CD4-positive, alpha-beta memory T cell (primary cell): ENCODE measurements around the gene ZNF526. TPM values are rescaled to one million over a fixed set of nuclear protein-coding genes. Genes with fewer than 3 reads are reported as not detected.

ENCODE experiments used
- CTCF ChIA-PET: fragments of 350-600 bp; sonication (Branson Sonifier 250); formaldehyde crosslinking; loops from one replicate; lab custom pipeline; 2021; ENCODE audit warnings: inconsistent platforms; ENCODE audit not compliant: partially characterized antibody; lab: Charles Lee
- POLR2A ChIA-PET: fragments of 350-600 bp; sonication (Branson Sonifier 250); formaldehyde crosslinking; loops from one replicate; lab custom pipeline; 2021; ENCODE audit not compliant: partially characterized antibody; lab: Charles Lee
- DNase-seq, 5 donors: peaks; one replicate each; pipeline versions ENCODE4 v3.0.0 to v3.0.0-alpha.2; 2020 to 2022; ENCODE audit warnings: mixed read lengths in 1 of 5
- H3K27ac ChIP-seq: one replicate; pipeline ENCODE4 v1.7.0; 2013; ENCODE audit warnings: low read depth, low read length
- H3K27me3 ChIP-seq: 2 replicates; pipeline ENCODE4 v1.7.0; 2013; ENCODE audit warnings: mild to moderate bottlenecking, low read length, moderate library complexity; ENCODE audit not compliant: insufficient read depth
- H3K36me3 ChIP-seq: 2 replicates; pipeline ENCODE4 v1.7.0; 2013; ENCODE audit warnings: mild to moderate bottlenecking, low read length, moderate library complexity; ENCODE audit not compliant: insufficient read depth
- H3K4me1 ChIP-seq: 2 replicates; pipeline ENCODE4 v1.7.0; 2013; ENCODE audit warnings: mild to moderate bottlenecking, low read length, moderate library complexity; ENCODE audit not compliant: insufficient read depth
- H3K4me3 ChIP-seq, 2 donors: one replicate each; pipeline ENCODE4 v1.7.0; 2013; ENCODE audit warnings: low read length in 2 of 2, mild to moderate bottlenecking in 1 of 2
- H3K9me3 ChIP-seq, 2 donors: one replicate each; pipeline ENCODE4 v1.7.0; 2013; ENCODE audit warnings: low read length in 2 of 2, control low read depth in 1 of 2; ENCODE audit not compliant: control insufficient read depth in 1 of 2
- H3K27ac Mint-ChIP-seq, 7 donors: one replicate each; pipeline ENCODE4 v1.8.0; 2020 to 2021; ENCODE audit warnings: mixed read lengths in 7 of 7, mild to moderate bottlenecking in 6 of 7, inconsistent platforms in 3 of 7, moderate library complexity in 3 of 7
- H3K27me3 Mint-ChIP-seq, 2 donors: one replicate each; pipeline ENCODE4 v1.8.0; 2020 to 2021; ENCODE audit warnings: mixed read lengths in 2 of 2
- H3K36me3 Mint-ChIP-seq, 2 donors: one replicate each; pipeline ENCODE4 v1.8.0; 2020 to 2021; ENCODE audit warnings: mixed read lengths in 2 of 2, inconsistent platforms in 1 of 2, mild to moderate bottlenecking in 1 of 2
- H3K4me1 Mint-ChIP-seq, 4 donors: one replicate each; pipeline ENCODE4 v1.8.0; 2020 to 2021; ENCODE audit warnings: mixed read lengths in 4 of 4, mild to moderate bottlenecking in 1 of 4
- H3K4me3 Mint-ChIP-seq, 8 donors: one replicate each; pipeline ENCODE4 v1.8.0; 2020 to 2021; ENCODE audit warnings: mixed read lengths in 8 of 8, mild to moderate bottlenecking in 7 of 8, moderate library complexity in 6 of 8, inconsistent platforms in 3 of 8
- H3K9me3 Mint-ChIP-seq, 8 donors: one replicate each; pipeline ENCODE4 v1.8.0; 2020 to 2021; ENCODE audit warnings: mixed read lengths in 8 of 8, mild to moderate bottlenecking in 5 of 8, inconsistent platforms in 3 of 8, moderate library complexity in 1 of 8
- intact Hi-C: fragments of 100-400 bp; cut with micrococcal nuclease; formaldehyde crosslinking; loops from one replicate; pipeline ENCODE4 v1.15.1; 2023
- polyA plus RNA-seq, 2 donors: library from polyadenylated mRNA; unstranded; fragments of 300-500 nt; fragmentation: Illumina TruSeq; gene quantifications; one replicate each; pipeline ENCODE4 v1.2.3, GENCODE V29; 2021
- total RNA-seq, 2 experiments: library from RNA; stranded (reverse); gene quantifications; one replicate each; pipeline ENCODE4 v1.2.3, GENCODE V29; 2021

Gene ZNF526
- total and polyA plus RNA-seq, 4 experiments from 2014 or later = 2.3 to 28.8 (median 18.5) TPM

DNA sequence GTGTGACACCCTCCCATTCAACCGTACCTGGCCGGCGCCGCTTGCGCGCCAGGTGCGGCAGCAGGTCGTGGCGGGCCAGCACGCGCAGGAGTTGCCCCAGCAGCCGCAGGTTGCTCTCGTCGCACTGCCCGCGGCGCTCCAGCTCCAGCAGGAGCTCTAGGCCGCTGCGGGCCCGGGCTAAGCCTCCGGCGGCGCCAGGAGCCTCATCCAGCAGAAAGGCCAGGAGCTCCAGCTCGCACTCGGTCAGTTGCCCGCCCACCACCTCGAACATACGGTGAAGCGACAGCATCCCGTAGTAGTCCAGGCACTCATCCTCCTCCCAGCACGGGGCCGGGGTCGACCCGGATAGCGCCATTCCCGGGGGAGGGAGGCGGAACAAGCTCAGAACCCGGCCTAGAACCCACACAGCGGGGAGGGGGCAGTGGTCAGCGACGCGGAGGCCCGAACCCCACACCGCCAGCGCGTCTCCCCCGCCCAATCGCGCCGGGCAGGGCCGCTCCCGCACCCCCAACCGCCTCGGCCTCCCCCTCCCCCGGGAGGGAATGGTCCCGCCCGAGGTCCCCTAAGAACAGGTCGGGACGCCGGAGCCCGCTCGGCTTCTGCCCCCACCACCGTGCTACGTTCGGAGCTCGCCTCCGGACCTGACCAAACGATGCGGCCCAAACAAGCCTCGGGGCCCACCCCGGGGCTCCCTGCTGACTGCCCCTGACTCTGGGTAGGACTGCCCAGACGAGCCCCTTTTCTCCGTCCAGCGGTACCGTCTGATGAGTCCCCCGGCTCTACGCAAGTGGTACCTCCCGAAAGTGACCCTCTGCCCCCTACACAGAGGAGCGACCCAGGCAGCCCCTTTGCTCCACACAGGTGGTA, 3.2 kb upstream of the ZNF526 start:
- DNase-seq = no peak
- H3K27ac Mint-ChIP-seq = peak overlapping the region; percentile 92 to 100 (median 98)
- H3K4me1 Mint-ChIP-seq = peaks cover 51 to 81% (median 70%) of the 10 kb centered on the region in 4 donors
- ChIA-PET CTCF (interaction anchor here (0.6 to 2.7 kb wide), 8 partner anchors 13 to 84 kb away, joined by 3 to 17 read pairs (median 4); partner anchors contain the start of gene GSK3A), POLR2A (interaction anchor here (0.7 to 9.7 kb wide), 16 partner anchors 9 to 95 kb away, joined by 3 to 149 read pairs (median 4); partner anchors contain the start of genes ERF and GSK3A)
- Histone ChIP-seq H3K4me3 (peak overlapping the region; percentile 96 to 97), H3K27ac (peak overlapping the region; percentile 90), H3K36me3 (peaks cover 31% of the 10 kb centered on the region), H3K4me1 (peaks cover 74% of the 10 kb centered on the region), H3K9me3 (no peaks in the 10 kb centered on the region), H3K27me3 (no peaks in the 10 kb centered on the region)
- intact Hi-C loops = loop anchor here (1.0 kb wide), 6 partner anchors 18 to 142 kb away; partner anchors contain the start of genes ERF and POU2F2
- peaks cover 28 to 45% of the 10 kb centered on the region in 2 donors for H3K36me3 Mint-ChIP-seq
- H3K27me3 Mint-ChIP-seq = no peaks in the 10 kb centered on the region
- H3K4me3 Mint-ChIP-seq = peak overlapping the region; percentile 90 to 98 (median 94)
- peaks cover 0 to 6% (median 0%) of the 10 kb centered on the region in 8 donors for H3K9me3 Mint-ChIP-seq

DNA sequence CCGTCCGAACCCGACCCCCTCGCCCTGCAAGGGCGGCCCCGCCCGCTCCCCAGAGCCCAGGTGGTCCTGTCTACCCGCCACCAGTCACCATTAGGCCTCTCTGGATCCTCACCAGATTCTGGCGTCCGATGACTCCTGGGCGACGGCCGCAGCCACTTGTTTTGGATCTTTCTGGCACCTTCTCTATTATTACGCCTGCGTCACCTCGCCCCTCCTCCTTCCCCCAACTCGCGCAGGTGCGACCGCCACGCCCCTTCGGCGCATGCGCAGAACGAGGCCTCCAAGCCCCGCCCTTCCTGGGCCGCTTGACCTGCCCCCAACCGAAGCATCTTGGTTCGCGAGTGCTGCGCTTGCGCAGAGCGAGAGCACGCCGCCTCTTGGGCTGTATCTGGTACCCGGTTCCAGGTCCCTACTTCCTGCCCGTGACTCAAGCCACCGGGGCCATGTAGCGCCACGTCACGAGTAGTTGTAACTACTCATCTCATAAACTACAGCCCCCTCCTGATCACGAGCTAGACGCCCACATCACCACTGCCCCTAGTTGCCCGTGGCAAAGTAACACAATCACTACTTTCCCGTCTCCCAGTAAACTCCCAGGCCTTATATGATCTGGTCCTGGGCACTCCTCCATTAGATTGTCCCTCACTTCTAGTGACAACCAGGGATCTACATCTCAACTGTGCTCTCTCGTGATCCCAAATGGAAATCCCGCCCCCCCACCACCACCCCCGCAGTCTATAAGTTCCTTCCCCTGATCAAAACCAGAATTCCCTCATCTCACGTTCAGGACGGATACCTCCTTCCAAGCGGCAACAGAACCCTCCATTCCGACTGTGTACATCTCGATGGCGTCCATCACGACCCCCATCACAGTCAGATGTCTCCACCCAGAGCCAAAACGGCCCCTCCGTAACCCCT, 2.3 kb upstream of the ZNF526 start, which contains the start of gene DEDD2:
Gene DEDD2 (minus strand): TSS at position 158 of the 918 bp plus-strand sequence. CDS start 670 bp downstream, outside the sequence.
- Mint-ChIP-seq H3K27me3 (no peaks in the 10 kb centered on the region), H3K9me3 (peaks cover 0 to 6% (median 0%) of the 10 kb centered on the region in 8 donors), H3K36me3 (peaks cover 27 to 48% of the 10 kb centered on the region in 2 donors), H3K4me3 (peak within 1 kb of the TSS; percentile 90 to 98 (median 94)), H3K4me1 (peaks cover 53 to 84% (median 72%) of the 10 kb centered on the region in 4 donors), H3K27ac (peak within 1 kb of the TSS; percentile 92 to 100 (median 98))
- peak within 1 kb of the TSS; percentile 90 for H3K27ac ChIP-seq
- intact Hi-C loops = loop anchor here (1.0 kb wide), 6 partner anchors 18 to 142 kb away; partner anchors contain the start of genes ERF and POU2F2
- CTCF ChIA-PET = interaction anchor here (0.7 to 2.6 kb wide), 4 partner anchors 14 to 85 kb away, joined by 3 to 17 read pairs (median 3); no protein-coding TSS in a partner anchor
- peaks cover 68% of the 10 kb centered on the region for H3K4me1 ChIP-seq
- H3K4me3 ChIP-seq = peak within 1 kb of the TSS; percentile 96 to 97
- POLR2A ChIA-PET = interaction anchor here (0.7 to 9.7 kb wide), 13 partner anchors 9 to 96 kb away, joined by 3 to 149 read pairs (median 6); partner anchors contain the start of gene GSK3A
- H3K27me3 ChIP-seq = no peaks in the 10 kb centered on the region
- DNase-seq = peak; percentile 99 to 100 (median 100)
- no peaks in the 10 kb centered on the region for H3K9me3 ChIP-seq
- H3K36me3 ChIP-seq = peaks cover 24% of the 10 kb centered on the region

GRCh38 chr19:42220751-42221097, 612 bp downstream of the ZNF526 start:
- CTCF ChIA-PET = interaction anchor here (1.0 to 1.6 kb wide), 3 partner anchors 14 to 23 kb away, joined by 3 to 8 read pairs (median 4); no protein-coding TSS in a partner anchor
- peak overlapping the region; percentile 96 to 100 (median 98) for H3K4me3 Mint-ChIP-seq

DNA sequence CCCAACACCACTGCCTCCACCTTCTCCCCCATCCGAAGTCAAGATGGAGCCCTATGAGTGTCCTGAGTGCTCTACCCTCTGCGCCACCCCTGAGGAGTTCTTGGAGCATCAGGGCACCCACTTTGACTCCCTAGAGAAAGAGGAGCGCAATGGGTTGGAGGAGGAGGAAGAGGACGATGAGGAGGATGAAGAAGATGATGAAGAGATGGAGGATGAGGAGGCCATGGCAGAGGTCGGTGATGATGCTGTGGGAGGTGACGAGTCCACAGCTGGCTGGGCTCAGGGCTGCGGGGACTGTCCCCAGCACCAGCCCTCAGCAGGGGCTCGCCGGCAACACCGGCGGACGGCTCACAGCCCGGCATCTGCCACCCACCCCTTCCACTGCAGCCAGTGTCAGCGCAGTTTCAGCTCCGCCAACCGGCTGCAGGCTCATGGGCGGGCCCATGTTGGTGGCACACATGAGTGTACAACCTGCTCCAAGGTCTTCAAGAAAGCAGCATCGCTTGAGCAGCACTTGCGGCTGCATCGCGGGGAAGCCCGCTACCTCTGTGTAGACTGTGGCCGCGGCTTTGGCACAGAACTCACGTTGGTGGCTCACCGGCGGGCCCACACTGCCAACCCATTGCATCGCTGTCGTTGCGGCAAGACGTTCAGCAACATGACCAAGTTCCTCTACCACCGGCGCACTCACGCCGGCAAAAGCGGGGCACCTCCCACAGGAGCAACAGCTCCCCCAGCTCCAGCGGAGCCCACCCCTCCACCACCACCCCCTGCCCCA, 5.0 kb downstream of the ZNF526 start:
- ChIA-PET CTCF (no interaction called here), POLR2A (interaction anchor here (0.9 to 1.8 kb wide), 3 partner anchors 11 to 117 kb away, joined by 3 to 6 read pairs (median 3); no protein-coding TSS in a partner anchor)
- DNase-seq = peak in 1 of 5 donors; percentile 21
- H3K9me3 Mint-ChIP-seq = no peaks in the 10 kb centered on the region
- H3K4me3 Mint-ChIP-seq = no peak overlapping the region
- H3K27ac Mint-ChIP-seq = peak overlapping the region in 3 of 7 donors; percentile 2 to 73 (median 46)
- Histone ChIP-seq H3K9me3 (no peaks in the 10 kb centered on the region), H3K4me1 (peaks cover 12% of the 10 kb centered on the region), H3K27ac (no peak overlapping the region), H3K27me3 (no peaks in the 10 kb centered on the region), H3K36me3 (peaks cover 45% of the 10 kb centered on the region), H3K4me3 (no peak overlapping the region)
- H3K27me3 Mint-ChIP-seq = no peaks in the 10 kb centered on the region
- peaks cover 21 to 57% of the 10 kb centered on the region in 2 donors for H3K36me3 Mint-ChIP-seq
- H3K4me1 Mint-ChIP-seq = peaks cover 20 to 39% (median 27%) of the 10 kb centered on the region in 4 donors
- intact Hi-C loops = no loop called here

More at GRCh38 chr19:42220751-42221097, 612 bp downstream of the ZNF526 start:
- H3K4me3 ChIP-seq = peak overlapping the region; percentile 82 to 86
- H3K27ac Mint-ChIP-seq = peak overlapping the region; percentile 94 to 99 (median 98)
- no peaks in the 10 kb centered on the region for H3K27me3 ChIP-seq
- intact Hi-C loops = loop anchor here (1.0 kb wide), 2 partner anchors 22 to 43 kb away; partner anchors contain the start of gene GSK3A
- peaks cover 13 to 36% of the 10 kb centered on the region in 2 donors for H3K36me3 Mint-ChIP-seq
- peak overlapping the region; percentile 77 for H3K27ac ChIP-seq
- H3K36me3 ChIP-seq = peaks cover 16% of the 10 kb centered on the region
- H3K9me3 ChIP-seq = no peaks in the 10 kb centered on the region
- H3K9me3 Mint-ChIP-seq = peaks cover 0 to 3% (median 0%) of the 10 kb centered on the region in 8 donors
- peaks cover 39% of the 10 kb centered on the region for H3K4me1 ChIP-seq
- no peaks in the 10 kb centered on the region for H3K27me3 Mint-ChIP-seq
- H3K4me1 Mint-ChIP-seq = peaks cover 32 to 62% (median 47%) of the 10 kb centered on the region in 4 donors
- POLR2A ChIA-PET = interaction anchor here (0.9 to 9.7 kb wide), 7 partner anchors 10 to 44 kb away, joined by 4 to 149 read pairs (median 5); partner anchors contain the start of gene GSK3A
- no peak for DNase-seq

DNA sequence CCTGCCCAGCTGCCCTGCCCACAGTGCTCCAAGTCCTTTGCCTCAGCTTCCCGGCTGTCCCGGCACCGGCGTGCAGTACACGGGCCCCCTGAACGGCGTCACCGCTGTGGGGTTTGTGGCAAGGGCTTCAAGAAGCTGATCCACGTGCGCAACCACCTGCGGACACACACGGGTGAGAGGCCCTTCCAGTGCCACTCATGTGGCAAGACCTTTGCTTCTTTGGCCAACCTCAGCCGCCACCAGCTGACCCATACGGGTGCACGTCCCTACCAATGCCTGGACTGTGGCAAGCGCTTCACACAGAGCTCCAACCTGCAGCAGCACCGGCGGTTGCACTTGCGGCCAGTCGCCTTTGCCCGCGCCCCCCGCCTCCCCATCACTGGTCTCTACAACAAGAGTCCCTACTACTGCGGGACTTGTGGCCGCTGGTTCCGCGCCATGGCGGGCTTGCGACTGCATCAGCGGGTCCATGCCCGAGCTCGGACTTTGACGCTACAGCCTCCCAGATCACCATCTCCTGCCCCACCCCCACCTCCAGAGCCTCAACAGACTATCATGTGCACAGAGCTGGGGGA, 5.7 kb downstream of the ZNF526 start:
- Histone ChIP-seq H3K27ac (no peak overlapping the region), H3K4me1 (peaks cover 8% of the 10 kb centered on the region), H3K4me3 (no peak overlapping the region), H3K9me3 (no peaks in the 10 kb centered on the region), H3K27me3 (no peaks in the 10 kb centered on the region), H3K36me3 (peaks cover 50% of the 10 kb centered on the region)
- peaks cover 21 to 58% of the 10 kb centered on the region in 2 donors for H3K36me3 Mint-ChIP-seq
- POLR2A ChIA-PET = interaction anchor here (0.9 to 1.8 kb wide), 5 partner anchors 9 to 117 kb away, joined by 3 to 6 read pairs (median 3); no protein-coding TSS in a partner anchor
- peaks cover 16 to 32% (median 22%) of the 10 kb centered on the region in 4 donors for H3K4me1 Mint-ChIP-seq
- no peaks in the 10 kb centered on the region for H3K9me3 Mint-ChIP-seq
- DNase-seq = peak in 1 of 5 donors; percentile 31
- intact Hi-C loops = no loop called here
- no peak overlapping the region for H3K27ac Mint-ChIP-seq
- no peak overlapping the region for H3K4me3 Mint-ChIP-seq
- H3K27me3 Mint-ChIP-seq = no peaks in the 10 kb centered on the region
- CTCF ChIA-PET = interaction anchor here (1.2 to 1.3 kb wide), 2 partner anchors 10 to 117 kb away, joined by 4 read pairs; no protein-coding TSS in a partner anchor
